NOMO-1 (cell line): ENCODE data around the gene SYCE1L.
A peak's percentile ranks its signal among the peaks of the same experiment; 100 is the strongest.
"Not testable (repeated sequence)": the region's sequence is repeated elsewhere in the genome, so short reads cannot be mapped to it uniquely, and the experiment has no call there.

Source experiments
- DNase-seq, 2 experiments: peaks; one replicate each; lab custom pipeline; 2025; ENCODE audit not compliant: unreplicated experiment in 2 of 2; lab: John Stamatoyannopoulos, UW

Gene SYCE1L, protein sequence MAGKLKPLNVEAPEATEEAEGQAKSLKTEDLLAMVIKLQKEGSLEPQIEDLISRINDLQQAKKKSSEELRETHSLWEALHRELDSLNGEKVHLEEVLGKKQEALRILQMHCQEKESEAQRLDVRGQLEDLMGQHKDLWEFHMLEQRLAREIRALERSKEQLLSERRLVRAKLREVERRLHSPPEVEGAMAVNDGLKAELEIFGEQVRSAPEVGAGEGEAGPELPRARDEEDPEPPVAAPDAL

DNA sequence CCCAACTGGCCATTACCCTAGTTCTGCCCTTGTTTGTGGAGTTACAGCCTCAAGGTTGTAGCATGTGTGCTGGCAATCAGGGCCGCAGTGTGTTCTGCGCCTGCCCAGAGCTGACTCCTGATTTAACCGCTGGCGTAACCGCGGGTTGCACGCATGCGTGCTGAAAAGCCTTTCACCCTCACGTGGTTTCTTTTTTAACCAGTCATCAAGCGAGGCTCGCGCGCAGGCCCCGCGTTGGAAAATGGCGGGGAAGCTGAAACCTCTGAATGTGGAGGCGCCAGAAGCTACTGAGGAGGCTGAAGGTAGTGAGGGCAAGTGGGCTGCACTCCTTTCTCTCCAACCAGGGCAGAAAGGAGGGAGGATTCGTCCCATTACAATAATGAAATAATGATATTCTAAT lies at the start of gene SYCE1L:
Gene SYCE1L, plus strand, starts transcription at position 198 of the 400 bp plus-strand sequence. Its CDS starts 44 bp downstream, at position 242.
- DNase-seq: no peak

DNA sequence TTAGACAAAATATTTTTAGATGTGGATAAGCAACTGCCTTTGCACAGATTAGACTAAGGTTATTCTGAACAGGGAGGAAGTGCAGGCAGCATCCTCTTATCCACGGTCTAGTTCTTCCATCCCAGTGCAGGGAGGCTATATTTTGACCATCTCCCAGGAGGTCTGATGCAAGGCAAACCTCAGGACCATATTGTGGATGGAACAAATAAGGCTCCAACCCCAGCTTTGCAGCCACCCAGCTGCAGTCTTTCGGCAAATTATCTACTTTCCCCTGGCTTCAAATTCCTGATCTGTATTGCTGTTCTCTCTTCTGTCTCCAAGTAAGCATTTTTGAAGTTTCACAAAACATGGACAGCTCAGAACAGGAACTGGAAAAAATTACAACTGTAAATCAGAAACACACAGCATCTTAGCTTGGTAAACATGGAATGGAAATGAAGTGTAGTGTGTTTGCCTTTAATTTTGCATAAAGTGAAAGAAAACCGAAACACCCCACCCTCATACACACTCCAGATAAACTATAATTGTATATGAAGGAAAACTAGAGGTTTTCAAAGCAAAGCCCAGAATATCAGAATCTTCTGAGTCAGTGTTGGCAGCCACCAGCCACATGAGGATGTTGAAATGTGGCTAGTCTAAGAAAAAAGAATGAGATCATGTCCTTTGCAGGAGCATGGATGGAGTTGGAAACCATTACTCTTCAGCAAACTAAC lies 41.7 kb upstream of the SYCE1L start:
- no peak for DNase-seq

DNA sequence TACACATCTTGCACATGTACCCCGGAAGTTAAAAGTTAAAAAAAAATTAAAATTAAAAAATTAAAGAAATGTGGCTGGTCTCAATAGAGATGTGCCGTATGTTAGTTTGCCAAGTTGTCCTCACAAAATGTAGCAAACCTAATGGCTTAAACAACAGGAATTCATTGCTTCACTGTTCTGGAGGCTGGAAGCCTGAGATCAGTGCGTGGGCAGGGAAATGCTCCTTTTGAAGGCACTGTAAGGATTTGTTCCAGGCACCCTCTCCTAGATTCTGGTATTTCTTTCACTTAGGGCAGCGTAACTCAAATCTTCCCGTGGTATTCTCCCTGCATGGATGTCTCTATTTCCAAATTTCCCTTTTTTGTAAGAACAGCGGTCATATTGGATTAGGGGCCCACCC lies 40.9 kb upstream of the SYCE1L start:
- no peak for DNase-seq

DNA sequence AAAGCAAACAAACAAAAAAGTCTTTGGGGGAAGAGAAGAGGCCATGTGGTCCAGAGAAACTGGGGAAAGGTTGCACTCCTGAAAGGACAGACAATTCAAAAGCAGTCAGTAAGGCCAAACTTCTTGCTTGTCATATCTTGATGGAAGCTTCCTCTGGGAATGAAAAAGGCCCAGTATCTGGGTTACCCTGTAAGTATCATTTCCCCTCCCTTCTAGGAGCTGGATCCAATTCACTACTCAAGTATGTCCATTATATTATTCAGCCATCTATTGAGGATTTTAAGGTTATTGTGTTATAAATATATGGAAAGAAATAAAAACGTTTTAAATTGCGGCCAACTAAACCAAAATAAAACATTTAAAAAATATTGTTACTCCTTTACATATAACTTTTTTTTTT lies 34.2 kb upstream of the SYCE1L start:
- no peak for DNase-seq

DNA sequence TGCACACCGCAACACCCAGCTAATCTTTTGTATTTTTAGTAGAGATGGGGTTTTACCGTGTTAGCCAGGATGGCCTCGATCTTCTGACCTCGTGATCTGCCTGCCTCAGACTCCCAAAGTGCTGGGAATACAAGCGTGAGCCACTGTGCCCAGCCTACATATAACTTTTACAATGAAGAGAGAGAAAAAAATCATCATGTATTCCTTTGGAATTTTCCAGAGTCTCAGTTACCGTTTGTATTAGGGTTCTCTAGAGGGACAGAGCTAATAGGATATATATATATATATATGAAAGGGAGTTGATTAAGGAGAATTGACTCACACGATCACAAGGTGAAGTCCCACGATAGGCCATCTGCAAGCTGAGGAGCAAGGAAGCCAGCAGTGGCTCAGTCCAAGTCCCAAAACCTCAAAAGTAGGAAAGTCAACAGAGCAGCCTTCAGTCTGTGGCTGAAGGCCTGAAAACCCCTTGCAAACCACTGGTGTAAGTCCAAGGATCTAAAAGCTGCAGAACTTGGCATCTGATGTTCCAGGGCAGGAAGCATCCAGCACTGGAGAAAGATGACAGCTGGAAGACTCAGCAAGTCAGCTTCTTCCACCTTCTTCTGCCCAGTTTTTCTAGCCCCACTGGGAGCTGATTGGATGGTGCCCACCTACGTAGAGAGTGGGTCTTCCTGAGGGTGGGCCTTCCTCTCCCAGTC lies 33.5 kb upstream of the SYCE1L start:
- not testable (repeated sequence) for DNase-seq

DNA sequence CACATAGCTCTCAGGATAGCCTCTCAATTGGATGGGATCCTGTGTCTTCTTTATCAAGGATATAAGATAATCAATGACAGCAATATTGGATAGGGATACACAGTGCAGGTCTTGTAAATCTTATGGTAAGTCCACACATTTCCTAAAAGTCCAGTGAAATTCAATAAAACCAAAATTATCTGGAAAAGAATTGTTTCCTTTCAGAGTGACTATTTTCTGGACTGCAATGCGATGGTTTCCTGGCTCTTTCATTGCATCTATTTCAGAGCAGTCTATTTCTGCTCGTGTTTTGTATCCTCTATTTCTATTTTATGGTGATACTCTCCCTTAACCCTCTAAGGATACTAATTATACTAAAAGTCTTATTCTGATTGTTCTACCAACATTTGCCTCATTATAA lies 32.5 kb upstream of the SYCE1L start:
- DNase-seq: no peak

DNA sequence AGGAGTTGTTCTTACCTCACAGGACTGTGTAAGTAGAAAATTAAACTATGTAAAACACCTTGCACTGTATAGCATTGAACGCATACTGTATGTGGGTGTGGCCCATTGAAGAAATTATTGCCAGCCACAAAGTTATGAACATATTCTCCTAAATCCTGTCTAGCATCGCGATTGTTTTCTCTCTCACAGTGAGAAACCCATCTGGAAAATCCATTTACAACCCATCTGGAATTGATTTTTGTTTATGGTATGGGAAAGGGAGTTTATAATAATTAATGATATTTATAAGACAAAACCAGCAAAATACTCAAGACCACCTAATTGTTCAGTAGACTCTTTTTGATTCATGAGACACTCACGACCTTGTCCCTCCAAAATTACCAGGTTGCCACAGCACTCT lies 30.3 kb upstream of the SYCE1L start:
- DNase-seq: no peak

DNA sequence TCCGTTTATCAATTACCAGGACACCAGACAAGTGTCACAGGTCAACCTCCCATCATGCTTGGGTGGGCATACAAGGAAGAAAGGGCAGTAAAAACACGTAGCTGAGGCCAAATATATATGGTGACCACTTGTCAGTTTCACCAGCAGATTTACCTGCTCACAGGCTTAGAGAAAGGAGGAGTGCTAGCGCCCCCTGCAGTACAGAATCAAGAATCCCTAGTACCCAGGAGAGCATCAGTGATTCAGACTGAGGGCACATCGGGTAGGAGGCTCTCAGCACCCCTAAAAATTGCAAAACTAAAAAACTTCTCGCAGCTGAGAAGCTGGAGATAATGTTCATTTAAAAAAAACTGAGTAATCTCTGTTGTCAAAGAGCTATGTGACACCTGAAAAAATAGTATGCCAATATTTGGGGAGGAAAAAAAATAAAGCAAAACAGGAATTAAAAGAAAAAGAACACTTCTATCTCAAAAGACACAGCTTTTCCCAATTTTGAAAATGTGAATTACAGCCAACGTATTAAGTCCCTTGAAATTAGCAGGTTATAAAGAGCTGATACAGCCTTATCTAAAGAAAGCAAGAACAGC lies 29.5 kb upstream of the SYCE1L start:
- DNase-seq: peak; percentile 4 to 56

DNA sequence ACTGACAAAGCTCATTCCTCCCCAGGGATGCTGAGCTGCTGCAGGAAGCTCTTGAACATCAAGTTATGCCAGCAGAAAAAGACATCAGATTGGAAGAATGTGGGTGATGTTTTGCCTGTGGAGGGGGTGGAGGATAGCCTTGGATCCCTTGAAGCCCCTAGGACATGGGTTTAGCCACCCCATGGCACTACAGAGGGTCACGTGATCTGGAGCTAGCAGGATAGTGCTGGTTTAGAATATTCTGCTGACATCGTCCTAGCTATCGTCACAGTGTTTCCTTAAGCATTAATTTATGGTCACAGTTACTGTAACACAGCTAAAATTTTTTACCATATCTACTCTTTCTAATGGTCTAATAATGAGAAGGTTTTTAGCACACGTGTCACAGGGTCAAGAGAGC lies 28.4 kb upstream of the SYCE1L start:
- DNase-seq: no peak

DNA sequence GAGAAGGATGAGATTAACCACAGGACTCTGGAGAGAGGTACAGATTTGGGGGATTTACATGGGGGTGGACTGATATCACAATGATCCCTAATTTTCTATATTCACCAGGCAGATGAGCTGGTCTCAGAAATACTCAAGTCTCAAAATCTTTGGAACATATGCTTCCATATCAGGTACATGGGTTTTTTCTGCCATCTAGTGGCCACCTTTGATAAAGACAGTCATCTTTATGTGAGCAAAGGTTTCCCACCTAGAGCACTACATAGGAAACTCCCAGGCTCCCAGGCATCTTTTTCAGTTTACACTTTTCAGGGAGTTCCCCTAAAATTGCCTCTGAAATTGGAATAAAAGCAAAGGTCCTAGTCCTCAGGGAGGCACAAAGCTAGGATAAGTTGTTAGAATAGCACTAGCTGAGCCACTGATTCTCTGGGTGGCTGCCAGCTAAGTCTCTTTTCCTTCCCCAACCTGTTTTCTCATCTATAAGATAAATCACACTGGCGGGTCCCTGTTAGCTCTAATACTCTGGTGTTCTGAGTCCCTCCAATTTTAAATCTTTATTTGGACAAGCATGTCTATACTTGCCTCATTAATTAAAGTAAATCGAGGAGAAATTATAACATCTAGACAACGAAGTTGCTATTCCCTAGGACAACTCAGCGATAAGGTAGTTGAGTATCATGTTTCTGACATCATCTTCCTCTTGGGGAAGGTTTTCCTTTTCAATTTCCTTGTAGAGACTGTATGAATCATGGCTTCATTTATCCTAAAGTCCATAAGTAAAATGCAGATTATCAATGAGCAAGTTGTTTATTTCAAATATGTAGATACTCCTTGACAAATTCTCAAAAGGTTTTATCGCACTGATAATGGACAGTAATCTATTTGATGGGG lies 27.2 kb upstream of the SYCE1L start:
- peak; percentile 4 to 49 for DNase-seq

DNA sequence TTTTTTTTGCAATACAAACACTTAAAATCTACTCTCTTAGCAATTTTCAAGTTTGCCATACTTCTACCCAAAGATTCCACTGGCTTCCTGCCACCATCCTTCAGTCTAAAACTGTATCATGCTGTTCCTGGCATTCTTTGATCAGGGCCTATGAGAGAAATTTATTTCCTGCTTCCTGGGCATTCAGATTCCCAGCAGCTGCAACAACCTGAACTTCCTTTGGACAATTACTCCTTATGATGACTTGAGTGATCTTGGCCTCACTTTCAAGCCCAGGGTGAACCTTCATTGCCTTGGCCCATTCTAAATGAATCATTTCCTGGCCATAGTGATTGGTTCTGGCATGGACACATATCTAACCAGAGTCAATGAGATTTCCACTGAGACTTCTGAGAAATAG lies 26.3 kb upstream of the SYCE1L start:
- DNase-seq: no peak

DNA sequence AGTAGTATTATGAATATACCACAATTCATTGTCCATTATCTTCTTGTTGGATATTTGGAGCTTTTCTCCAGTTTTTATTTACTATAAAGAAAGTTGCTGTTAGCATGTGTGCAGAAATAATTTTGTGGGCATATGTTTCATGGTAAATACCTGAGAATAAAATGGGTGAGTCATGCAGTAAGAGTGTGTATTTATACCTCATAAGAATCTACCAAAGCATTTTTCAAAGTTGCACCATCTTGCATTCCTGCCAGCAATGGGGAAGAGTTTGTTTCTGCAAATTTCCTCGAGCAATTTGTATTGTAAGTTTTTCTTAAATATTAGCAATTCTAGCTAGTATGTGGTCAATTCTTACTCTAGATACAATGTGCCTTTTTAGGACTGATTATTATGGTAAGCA lies 16.1 kb upstream of the SYCE1L start:
- DNase-seq: no peak

DNA sequence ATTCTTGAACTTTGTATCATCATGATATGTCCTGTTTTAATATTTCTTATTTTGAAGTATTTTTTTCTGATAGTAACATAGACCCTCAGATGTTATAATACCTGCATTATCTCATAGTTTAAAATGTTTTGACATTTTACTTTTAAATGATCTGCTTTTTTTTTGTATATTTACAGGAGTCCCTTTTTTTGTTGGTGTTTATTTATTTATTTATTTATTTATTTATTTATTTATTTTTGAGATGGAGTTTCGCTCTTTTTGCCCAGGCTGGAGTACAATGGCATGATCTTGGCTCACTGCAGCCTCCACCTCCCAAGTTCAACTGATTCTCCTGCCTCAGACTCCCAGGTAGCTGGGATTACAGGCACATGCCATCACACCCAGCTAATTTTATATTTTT lies 12.9 kb upstream of the SYCE1L start:
- DNase-seq: not testable (repeated sequence)

DNA sequence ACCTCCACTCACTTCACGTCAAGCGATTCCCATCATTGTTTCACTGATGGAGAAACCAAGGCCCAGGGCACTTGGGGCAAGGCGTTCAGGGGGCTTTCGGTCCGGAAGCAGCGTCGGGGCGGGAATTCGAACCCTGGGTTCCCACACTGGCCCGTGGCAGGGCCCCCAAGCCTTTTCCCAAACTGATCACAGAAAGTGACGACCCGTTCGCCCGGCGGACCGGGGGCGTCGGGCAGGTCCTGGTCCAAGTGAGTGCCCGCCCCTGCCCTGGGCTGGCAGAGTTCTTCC lies 9.1 kb upstream of the SYCE1L start:
- DNase-seq: no peak

DNA sequence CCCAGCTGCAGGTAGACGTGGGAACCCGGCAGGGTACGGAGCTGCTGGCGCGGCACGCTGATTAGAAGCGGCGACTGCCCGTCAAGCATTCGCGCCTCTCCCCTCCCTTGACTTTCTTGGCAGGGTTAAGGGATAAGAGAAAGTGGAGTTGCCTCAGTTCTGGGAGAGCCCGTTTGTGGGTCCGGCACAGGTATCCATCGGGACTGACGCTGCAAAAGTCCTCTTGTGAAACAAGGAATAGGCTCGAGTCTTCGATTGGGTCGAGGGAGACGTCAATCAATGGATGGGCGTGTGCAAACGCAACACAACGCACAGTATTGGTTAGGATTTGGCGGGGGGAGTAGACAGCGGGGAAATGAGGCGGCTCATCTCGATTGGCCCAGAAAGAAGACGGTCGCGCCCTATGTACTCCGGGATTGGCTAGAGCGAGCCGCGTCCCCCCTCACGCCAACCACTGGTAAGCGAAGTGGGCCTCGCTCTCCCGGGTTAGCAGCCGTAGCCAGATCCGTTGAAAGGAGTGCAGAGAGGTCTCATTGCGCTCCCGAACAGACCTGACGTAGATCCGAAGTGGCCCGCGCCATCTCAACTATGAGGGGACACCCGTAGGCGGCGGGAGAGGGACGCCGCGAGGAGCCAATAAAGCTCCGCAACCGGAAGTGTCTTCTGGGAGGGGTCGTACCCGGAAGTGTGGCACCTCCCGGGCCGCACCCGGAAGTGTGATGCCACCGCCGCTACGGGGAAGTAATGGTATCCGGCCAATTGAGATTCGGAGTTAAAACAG lies 8.5 kb upstream of the SYCE1L start, which contains the start of gene MON1B:
Gene MON1B, plus strand, starts transcription at position 713 of the 781 bp plus-strand sequence. CDS start 296 bp downstream, outside the sequence.
- DNase-seq: peak; percentile 98 to 99

DNA sequence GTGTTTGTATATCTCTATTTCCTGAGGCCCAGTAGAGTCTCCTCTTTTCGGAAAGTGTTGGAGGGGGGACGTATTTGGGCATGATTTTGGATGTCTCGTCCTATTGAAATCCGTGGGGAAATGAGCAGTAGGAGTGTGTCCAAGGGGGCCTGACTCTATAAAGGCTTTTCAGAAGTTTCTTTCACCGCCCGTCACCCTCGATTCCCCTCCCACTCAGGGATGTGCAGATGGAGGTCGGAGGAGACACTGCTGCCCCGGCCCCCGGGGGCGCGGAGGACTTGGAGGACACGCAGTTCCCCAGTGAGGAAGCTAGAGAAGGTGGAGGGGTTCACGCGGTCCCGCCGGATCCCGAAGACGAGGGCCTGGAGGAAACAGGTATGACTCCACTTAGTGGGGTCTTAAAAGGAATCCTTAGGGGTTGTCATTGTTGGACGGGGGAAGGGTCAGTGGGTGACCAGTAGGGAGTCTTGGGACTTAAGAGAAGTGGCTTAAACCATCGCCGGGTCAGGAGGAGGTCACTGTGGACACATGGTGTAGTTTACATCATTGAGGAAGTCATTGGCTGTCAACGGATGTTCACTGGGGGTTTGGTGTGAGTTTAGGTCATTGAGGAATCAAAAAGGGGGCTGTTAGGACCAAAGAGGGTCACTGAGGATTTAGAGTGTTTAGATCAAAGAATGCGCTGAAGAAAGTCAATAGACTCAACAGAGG lies 7.8 kb upstream of the SYCE1L start:
- peak in 1 of 2 experiments; percentile 37 for DNase-seq

DNA sequence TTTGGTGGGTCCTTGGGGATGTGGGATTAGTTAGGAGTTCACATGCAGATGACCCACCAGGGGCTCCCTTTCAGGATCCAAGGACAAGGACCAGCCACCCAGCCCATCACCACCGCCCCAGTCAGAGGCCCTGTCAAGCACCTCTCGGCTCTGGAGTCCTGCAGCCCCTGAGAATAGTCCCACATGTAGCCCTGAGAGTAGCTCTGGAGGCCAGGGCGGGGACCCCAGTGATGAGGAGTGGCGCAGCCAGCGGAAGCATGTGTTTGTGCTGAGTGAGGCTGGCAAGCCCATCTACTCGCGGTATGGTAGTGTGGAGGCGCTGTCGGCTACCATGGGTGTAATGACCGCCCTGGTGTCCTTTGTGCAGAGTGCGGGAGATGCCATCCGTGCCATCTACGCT lies 5.8 kb upstream of the SYCE1L start:
- no peak for DNase-seq

DNA sequence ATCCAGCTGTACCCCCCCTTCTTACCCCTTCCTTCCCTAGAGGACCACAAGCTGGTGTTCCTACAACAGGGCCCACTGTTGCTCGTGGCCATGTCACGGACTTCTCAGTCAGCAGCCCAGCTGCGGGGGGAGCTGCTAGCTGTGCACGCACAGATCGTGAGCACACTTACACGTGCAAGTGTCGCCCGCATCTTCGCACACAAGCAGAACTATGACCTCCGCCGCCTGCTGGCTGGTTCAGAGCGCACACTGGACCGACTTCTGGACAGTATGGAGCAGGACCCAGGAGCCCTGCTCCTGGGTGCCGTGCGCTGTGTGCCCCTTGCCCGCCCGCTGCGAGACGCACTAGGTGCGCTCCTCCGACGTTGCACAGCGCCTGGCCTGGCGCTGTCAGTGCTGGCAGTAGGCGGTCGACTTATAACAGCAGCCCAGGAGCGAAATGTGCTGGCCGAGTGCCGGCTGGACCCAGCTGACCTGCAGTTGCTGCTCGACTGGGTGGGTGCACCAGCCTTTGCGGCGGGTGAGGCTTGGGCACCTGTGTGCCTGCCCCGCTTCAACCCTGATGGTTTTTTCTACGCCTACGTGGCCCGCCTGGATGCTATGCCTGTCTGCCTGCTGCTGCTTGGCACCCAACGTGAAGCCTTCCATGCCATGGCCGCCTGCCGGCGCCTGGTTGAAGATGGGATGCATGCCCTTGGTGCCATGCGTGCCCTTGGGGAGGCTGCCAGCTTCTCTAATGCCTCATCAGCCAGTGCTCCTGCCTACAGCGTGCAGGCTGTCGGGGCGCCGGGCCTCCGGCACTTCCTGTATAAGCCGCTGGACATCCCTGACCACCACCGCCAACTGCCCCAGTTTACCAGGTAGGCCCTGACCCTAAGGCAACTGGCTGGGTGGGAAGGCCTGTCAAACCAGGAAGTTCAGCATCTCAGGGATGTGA lies 4.6 kb upstream of the SYCE1L start:
- no peak for DNase-seq
